ENCODE data around the gene GPR84.
A peak's percentile ranks its signal among the peaks of the same experiment; 100 is the strongest.

GPR84 gene

DNA sequence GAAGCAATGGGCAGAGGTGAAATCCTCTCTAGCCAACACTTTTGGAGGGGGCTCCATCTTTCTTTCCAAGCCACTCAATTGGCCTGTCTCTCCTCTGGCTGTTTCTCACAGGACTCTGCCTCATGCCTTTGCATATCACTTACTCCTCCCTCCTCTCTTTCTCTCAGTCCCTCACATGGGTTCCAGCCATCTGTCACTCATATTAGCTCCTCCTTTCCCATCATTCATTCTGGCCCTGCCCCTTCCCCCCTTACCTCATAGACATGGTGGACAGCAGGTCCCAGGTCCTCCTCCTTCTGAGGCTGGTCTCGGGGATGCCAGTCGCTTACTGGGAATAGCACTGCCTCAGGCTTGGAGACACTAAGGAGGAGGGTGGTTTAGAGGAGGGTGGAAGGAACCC, 36.8 kb upstream of the GPR84 start:
- Histone ChIP-seq H3K36me3 (ENCODE audit: control insufficient read depth, insufficient read depth, low read length) (peaks cover 30% of the 10 kb centered on the region), H3K9ac (ENCODE audit: low read depth, low read length) (no peak overlapping the region), H3K27me3 (ENCODE audit: control insufficient read depth, insufficient read depth, low read length) (no peaks in the 10 kb centered on the region), H3K9me3 (ENCODE audit: control insufficient read depth, insufficient read depth, low read length) (no peaks in the 10 kb centered on the region), H3K4me3 (ENCODE audit: low read depth, low read length) (no peak overlapping the region), H3K4me1 (ENCODE audit: control insufficient read depth, insufficient read depth, low read length) (no peaks in the 10 kb centered on the region)

DNA sequence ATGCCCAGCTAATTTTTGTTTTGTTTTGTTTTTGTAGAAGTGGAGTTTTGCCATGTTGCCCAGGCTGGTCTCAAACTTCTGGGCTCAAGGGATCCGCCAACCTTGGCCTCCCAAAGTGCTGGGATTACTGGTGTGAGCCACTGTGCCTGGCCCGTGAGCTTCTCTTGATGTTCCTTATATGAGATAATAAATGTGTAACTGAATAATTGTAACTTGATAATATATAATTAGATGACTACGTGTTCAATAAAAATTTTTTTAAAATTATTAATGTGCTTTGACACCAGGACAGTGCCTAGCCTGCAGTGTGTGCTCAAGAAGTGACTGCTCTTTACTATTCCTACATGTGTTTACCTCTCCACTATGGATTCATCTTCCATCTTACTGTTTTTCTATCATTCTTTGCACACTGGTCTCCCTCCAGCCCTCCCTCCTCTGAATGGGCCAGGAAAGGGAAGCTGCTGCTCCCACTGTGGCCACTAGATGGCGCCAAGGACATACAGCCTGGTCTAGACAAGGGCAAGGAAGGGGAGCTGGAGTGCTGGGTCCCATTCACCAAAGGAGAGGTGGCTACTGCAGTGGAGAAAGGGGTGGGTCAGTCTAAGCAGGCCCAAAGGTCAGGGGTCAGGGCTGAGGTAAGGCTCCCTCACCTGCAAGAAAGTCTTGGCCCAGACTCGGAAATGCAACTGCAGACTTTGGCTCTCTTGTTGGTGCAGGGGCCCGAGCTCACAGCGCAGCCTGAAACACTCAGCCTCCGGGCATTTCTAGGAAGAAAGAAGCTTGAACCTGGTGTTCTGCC, 34.9 kb upstream of the GPR84 start:
- Histone ChIP-seq H3K4me3 (ENCODE audit: low read depth, low read length) (no peak overlapping the region), H3K9me3 (ENCODE audit: control insufficient read depth, insufficient read depth, low read length) (no peaks in the 10 kb centered on the region), H3K27me3 (ENCODE audit: control insufficient read depth, insufficient read depth, low read length) (no peaks in the 10 kb centered on the region), H3K4me1 (ENCODE audit: control insufficient read depth, insufficient read depth, low read length) (peaks cover under 1% of the 10 kb centered on the region), H3K9ac (ENCODE audit: low read depth, low read length) (no peak overlapping the region), H3K36me3 (ENCODE audit: control insufficient read depth, insufficient read depth, low read length) (peaks cover 37% of the 10 kb centered on the region)

DNA sequence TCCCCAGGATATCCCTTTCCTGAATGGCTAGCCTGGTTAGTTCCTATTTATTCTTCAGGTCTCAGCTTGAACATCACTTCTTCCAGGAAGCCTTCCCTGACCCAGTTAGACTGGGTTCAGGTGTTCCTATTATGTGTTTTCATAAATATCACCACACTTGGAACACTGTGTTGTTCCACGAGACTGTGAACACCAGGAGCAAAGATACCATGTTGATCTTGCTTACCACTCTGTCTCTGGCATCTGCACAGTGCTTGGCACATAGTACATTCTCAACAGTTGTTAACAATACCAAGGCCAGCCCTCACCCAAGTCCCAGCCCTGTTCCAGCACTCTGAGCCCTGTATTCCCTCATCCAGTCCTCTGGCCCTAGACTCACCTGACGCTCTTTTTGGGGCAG, 33.9 kb upstream of the GPR84 start:
- Histone ChIP-seq H3K36me3 (ENCODE audit: control insufficient read depth, insufficient read depth, low read length) (peaks cover 29% of the 10 kb centered on the region), H3K9ac (ENCODE audit: low read depth, low read length) (no peak overlapping the region), H3K4me3 (ENCODE audit: low read depth, low read length) (no peak overlapping the region), H3K9me3 (ENCODE audit: control insufficient read depth, insufficient read depth, low read length) (no peaks in the 10 kb centered on the region), H3K27me3 (ENCODE audit: control insufficient read depth, insufficient read depth, low read length) (peaks cover under 1% of the 10 kb centered on the region), H3K4me1 (ENCODE audit: control insufficient read depth, insufficient read depth, low read length) (peaks cover 8% of the 10 kb centered on the region)

DNA sequence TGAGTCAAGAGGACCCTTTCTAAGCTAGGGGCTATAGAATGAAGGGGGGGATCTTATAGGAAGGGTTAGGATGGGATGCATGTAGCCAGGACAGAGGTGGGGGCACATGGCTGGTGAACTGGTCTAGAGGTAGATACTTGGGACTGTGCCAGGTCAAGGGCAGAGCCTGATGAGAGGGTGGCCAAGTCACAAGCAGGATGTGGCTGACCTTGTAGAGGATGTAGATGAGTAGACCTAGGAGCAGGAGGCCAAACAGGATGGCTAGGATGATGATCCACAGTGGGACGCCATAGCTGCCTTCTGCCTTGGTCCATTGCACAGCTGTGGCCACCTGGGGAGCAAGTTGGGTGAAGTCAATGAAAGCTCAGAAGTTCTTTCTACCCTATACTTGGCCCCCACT, 32.9 kb upstream of the GPR84 start:
- no peak overlapping the region for H3K4me3 ChIP-seq (ENCODE audit: low read depth, low read length)
- H3K4me1 ChIP-seq (ENCODE audit: control insufficient read depth, insufficient read depth, low read length): peaks cover 8% of the 10 kb centered on the region
- no peaks in the 10 kb centered on the region for H3K9me3 ChIP-seq (ENCODE audit: control insufficient read depth, insufficient read depth, low read length)
- peaks cover 7% of the 10 kb centered on the region for H3K27me3 ChIP-seq (ENCODE audit: control insufficient read depth, insufficient read depth, low read length)
- H3K9ac ChIP-seq (ENCODE audit: low read depth, low read length): no peak overlapping the region
- H3K36me3 ChIP-seq (ENCODE audit: control insufficient read depth, insufficient read depth, low read length): peaks cover 24% of the 10 kb centered on the region

- H3K27me3 ChIP-seq (ENCODE audit: control insufficient read depth, insufficient read depth, low read length): peaks cover 7% of the 10 kb centered on the region
- no peaks in the 10 kb centered on the region for H3K9me3 ChIP-seq (ENCODE audit: control insufficient read depth, insufficient read depth, low read length)
- H3K4me1 ChIP-seq (ENCODE audit: control insufficient read depth, insufficient read depth, low read length): peaks cover 13% of the 10 kb centered on the region
- peaks cover 21% of the 10 kb centered on the region for H3K36me3 ChIP-seq (ENCODE audit: control insufficient read depth, insufficient read depth, low read length)
- H3K9ac ChIP-seq (ENCODE audit: low read depth, low read length): no peak overlapping the region
- H3K4me3 ChIP-seq (ENCODE audit: low read depth, low read length): no peak overlapping the region
These were observed 31.3 kb upstream of the GPR84 start for GRCh38 chr12:54395545-54395944.

DNA sequence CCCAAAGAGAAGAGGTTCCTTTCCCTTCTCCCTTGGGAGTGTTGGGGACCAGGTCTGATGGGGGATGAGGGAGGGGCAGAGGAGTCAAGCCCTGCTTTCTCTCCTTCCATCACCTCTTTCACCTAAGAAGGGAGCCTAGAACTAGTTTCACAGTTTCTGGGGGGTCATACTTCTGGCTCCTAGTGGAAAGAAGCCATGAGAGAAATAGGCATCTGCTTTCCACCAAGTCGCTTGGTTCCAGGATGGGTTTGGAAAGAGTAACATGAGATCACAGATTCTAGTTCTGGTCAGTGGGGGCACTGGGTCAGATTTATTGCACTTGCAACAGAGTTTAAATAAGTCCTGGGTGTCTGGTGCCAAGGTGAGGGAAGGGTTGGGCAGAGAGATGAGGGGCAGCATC, 30.7 kb upstream of the GPR84 start:
- peaks cover 7% of the 10 kb centered on the region for H3K27me3 ChIP-seq (ENCODE audit: control insufficient read depth, insufficient read depth, low read length)
- H3K9ac ChIP-seq (ENCODE audit: low read depth, low read length): no peak overlapping the region
- peaks cover 13% of the 10 kb centered on the region for H3K4me1 ChIP-seq (ENCODE audit: control insufficient read depth, insufficient read depth, low read length)
- H3K9me3 ChIP-seq (ENCODE audit: control insufficient read depth, insufficient read depth, low read length): no peaks in the 10 kb centered on the region
- no peak overlapping the region for H3K4me3 ChIP-seq (ENCODE audit: low read depth, low read length)
- peaks cover 20% of the 10 kb centered on the region for H3K36me3 ChIP-seq (ENCODE audit: control insufficient read depth, insufficient read depth, low read length)

DNA sequence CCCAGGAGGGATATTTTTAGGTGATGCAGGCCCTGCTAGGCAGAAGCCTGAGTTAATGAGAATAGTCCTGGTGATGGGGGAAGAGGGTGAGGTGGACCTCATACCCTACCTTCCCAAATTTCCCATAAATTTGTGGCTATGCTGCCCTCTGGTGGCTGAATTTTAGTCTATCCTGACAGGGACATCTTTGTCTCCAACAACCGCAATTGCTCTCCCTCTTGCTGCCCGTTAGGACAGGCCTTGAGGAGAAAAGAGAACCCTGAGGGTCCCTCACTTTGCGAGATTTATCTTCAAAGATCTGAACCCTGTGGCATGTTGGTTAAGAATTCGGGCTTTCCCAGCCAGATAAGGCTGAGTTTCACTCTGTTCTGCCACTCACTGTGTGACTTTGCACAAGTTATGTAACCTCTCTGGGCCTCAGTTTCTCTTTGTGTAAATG, 30.0 kb upstream of the GPR84 start:
- Histone ChIP-seq H3K9me3 (ENCODE audit: control insufficient read depth, insufficient read depth, low read length) (no peaks in the 10 kb centered on the region), H3K36me3 (ENCODE audit: control insufficient read depth, insufficient read depth, low read length) (peaks cover 20% of the 10 kb centered on the region), H3K4me3 (ENCODE audit: low read depth, low read length) (no peak overlapping the region), H3K9ac (ENCODE audit: low read depth, low read length) (no peak overlapping the region), H3K27me3 (ENCODE audit: control insufficient read depth, insufficient read depth, low read length) (peaks cover 7% of the 10 kb centered on the region), H3K4me1 (ENCODE audit: control insufficient read depth, insufficient read depth, low read length) (peaks cover 20% of the 10 kb centered on the region)

GRCh38 chr12:54393743-54394142, 29.5 kb upstream of the GPR84 start:
- H3K9me3 ChIP-seq (ENCODE audit: control insufficient read depth, insufficient read depth, low read length): no peaks in the 10 kb centered on the region
- H3K36me3 ChIP-seq (ENCODE audit: control insufficient read depth, insufficient read depth, low read length): peaks cover 22% of the 10 kb centered on the region
- H3K4me3 ChIP-seq (ENCODE audit: low read depth, low read length): no peak overlapping the region
- H3K4me1 ChIP-seq (ENCODE audit: control insufficient read depth, insufficient read depth, low read length): peaks cover 26% of the 10 kb centered on the region
- peaks cover 7% of the 10 kb centered on the region for H3K27me3 ChIP-seq (ENCODE audit: control insufficient read depth, insufficient read depth, low read length)
- H3K9ac ChIP-seq (ENCODE audit: low read depth, low read length): no peak overlapping the region

- Histone ChIP-seq H3K27me3 (ENCODE audit: control insufficient read depth, insufficient read depth, low read length) (peaks cover 7% of the 10 kb centered on the region), H3K36me3 (ENCODE audit: control insufficient read depth, insufficient read depth, low read length) (peaks cover 18% of the 10 kb centered on the region), H3K9me3 (ENCODE audit: control insufficient read depth, insufficient read depth, low read length) (no peaks in the 10 kb centered on the region), H3K4me3 (ENCODE audit: low read depth, low read length) (no peak overlapping the region), H3K9ac (ENCODE audit: low read depth, low read length) (no peak overlapping the region), H3K4me1 (ENCODE audit: control insufficient read depth, insufficient read depth, low read length) (peaks cover 31% of the 10 kb centered on the region)
These were observed 28.9 kb upstream of the GPR84 start for GRCh38 chr12:54393207-54393609.

- H3K36me3 ChIP-seq (ENCODE audit: control insufficient read depth, insufficient read depth, low read length): peaks cover 16% of the 10 kb centered on the region
- H3K4me3 ChIP-seq (ENCODE audit: low read depth, low read length): no peak overlapping the region
- no peak overlapping the region for H3K9ac ChIP-seq (ENCODE audit: low read depth, low read length)
- peaks cover 37% of the 10 kb centered on the region for H3K4me1 ChIP-seq (ENCODE audit: control insufficient read depth, insufficient read depth, low read length)
- peaks cover 7% of the 10 kb centered on the region for H3K27me3 ChIP-seq (ENCODE audit: control insufficient read depth, insufficient read depth, low read length)
- H3K9me3 ChIP-seq (ENCODE audit: control insufficient read depth, insufficient read depth, low read length): no peaks in the 10 kb centered on the region
These were observed 28.4 kb upstream of the GPR84 start for GRCh38 chr12:54392485-54393206.

DNA sequence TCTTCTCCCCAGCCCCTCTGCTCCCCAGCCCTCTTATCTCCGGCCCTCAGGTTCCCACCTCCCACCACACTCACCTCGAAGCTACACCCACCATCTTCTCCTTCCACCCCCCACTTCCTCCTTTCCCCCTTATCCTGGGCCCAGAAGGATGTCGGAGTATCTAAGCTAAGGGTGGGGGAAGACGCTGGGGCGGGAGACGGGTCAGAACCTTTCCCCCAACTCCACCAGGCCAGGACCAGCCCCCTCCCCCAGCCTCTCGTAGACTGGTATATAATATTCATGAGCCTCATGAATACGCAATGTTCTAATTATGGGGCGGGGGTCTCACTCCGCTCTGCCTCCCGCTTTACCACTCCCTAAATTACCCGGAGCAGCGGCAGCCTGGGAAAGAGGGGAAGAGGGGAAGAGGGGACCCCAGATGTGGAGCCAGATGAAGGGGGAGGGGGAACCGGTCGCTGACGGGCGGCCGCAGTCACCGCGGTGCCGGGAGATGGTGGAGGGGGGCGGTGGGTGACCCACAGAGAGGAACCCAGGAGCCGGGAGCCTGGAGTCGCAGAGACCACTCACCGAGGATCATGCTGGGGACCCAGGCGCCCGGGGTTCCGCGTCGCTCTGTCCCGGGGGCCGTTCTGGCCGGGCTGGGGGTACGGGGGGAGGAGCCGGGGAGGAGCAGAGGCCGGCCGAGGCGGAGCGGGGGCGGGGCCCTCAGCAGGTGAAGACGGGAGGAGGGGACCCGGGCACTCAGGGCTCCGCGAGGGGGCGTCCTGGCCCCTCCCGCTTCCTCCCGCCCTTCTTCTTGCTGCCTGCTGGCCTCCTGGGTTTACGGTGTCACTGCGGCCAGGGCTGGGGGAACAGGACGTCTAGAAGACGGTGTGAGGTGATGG, 26.6 kb upstream of the GPR84 start:
- Histone ChIP-seq H3K9ac (ENCODE audit: low read depth, low read length) (peak overlapping the region; percentile 60), H3K9me3 (ENCODE audit: control insufficient read depth, insufficient read depth, low read length) (no peaks in the 10 kb centered on the region), H3K4me3 (ENCODE audit: low read depth, low read length) (peak overlapping the region; percentile 72), H3K36me3 (ENCODE audit: control insufficient read depth, insufficient read depth, low read length) (peaks cover 7% of the 10 kb centered on the region), H3K4me1 (ENCODE audit: control insufficient read depth, insufficient read depth, low read length) (peaks cover 54% of the 10 kb centered on the region), H3K27me3 (ENCODE audit: control insufficient read depth, insufficient read depth, low read length) (peaks cover 7% of the 10 kb centered on the region)

Data from iPS-15b (cell line).